H1 (cell line): ENCODE results near the gene UCHL5. TPM values are rescaled to one million over a fixed set of nuclear protein-coding genes. Genes with fewer than 3 reads are reported as not detected.

ENCODE experiments used
- CTCF ChIA-PET: fragments of 300-600 bp; sonication (Branson Sonifier 250); formaldehyde crosslinking; loops from one replicate; lab custom pipeline; 2021; ENCODE audit not compliant: partially characterized antibody; lab: Charles Lee
- POLR2A ChIA-PET: fragments of 300-600 bp; sonication (Branson Sonifier 250); formaldehyde crosslinking; loops from one replicate; lab custom pipeline; 2021; ENCODE audit warnings: inconsistent platforms; ENCODE audit not compliant: partially characterized antibody; lab: Charles Lee
- DNase-seq, 2 experiments: peaks; one replicate each; pipeline versions ENCODE4 v3.0.0 to v3.0.0-alpha.2; 2010 to 2022; ENCODE audit warnings: low spot score in 2 of 2, low read depth in 1 of 2, mixed read lengths in 1 of 2
- FAIRE-seq: peaks from 2 replicates; lab custom pipeline; 2011; peaks lifted over from hg19 to GRCh38; lab: Jason Lieb, UNC
- H2AFZ ChIP-seq: 2 replicates; pipeline ENCODE4 v1.8.1; 2012; ENCODE audit warnings: low read length, inconsistent platforms
- H2AK5ac ChIP-seq: 2 replicates; pipeline ENCODE4 v1.6.1; 2013; ENCODE audit warnings: low read depth, low read length
- H2BK120ac ChIP-seq: replicated peaks from 2 replicates; pipeline ENCODE3; 2013; ENCODE audit warnings: low read depth, low read length, inconsistent platforms
- H2BK12ac ChIP-seq: 2 replicates; pipeline ENCODE4 v1.6.1; 2013; ENCODE audit warnings: low read depth, low read length
- H2BK15ac ChIP-seq: 2 replicates; pipeline ENCODE4 v1.6.1; 2013; ENCODE audit warnings: low read length
- H2BK20ac ChIP-seq: 2 replicates; pipeline ENCODE4 v1.6.1; 2013; ENCODE audit warnings: low read length
- H2BK5ac ChIP-seq: 2 replicates; pipeline ENCODE4 v1.6.1; 2013; ENCODE audit warnings: low read depth, low read length
- H3K14ac ChIP-seq: 2 replicates; pipeline ENCODE4 v1.6.1; 2013; ENCODE audit warnings: inconsistent platforms; ENCODE audit not compliant: insufficient read length
- H3K18ac ChIP-seq: 2 replicates; pipeline ENCODE4 v1.6.1; 2013; ENCODE audit warnings: low read length; ENCODE audit errors: extremely low read depth
- H3K23ac ChIP-seq: 2 replicates; pipeline ENCODE4 v1.6.1; 2013; ENCODE audit warnings: inconsistent platforms; ENCODE audit not compliant: insufficient read length
- H3K23me2 ChIP-seq: 2 replicates; pipeline ENCODE4 v1.6.1; 2013; ENCODE audit warnings: low read depth, low read length
- H3K27ac ChIP-seq: 2 replicates; pipeline ENCODE4 v1.6.1; 2011; ENCODE audit warnings: low read depth, low read length, inconsistent platforms
- H3K27me3 ChIP-seq, 4 experiments: replicated peaks in 1 of 4; 1 replicate in 1 of 4; 2 replicates in 3 of 4; pipeline versions ENCODE4 v1.6.1 to v1.8.1; 2011 to 2013; ENCODE audit warnings: low read length in 3 of 4, mild to moderate bottlenecking in 3 of 4, inconsistent platforms in 2 of 4, mixed read lengths in 2 of 4, moderate library complexity in 1 of 4; ENCODE audit not compliant: control insufficient read depth in 3 of 4, insufficient read depth in 3 of 4; ENCODE audit errors: extremely low read depth in 1 of 4
- H3K36me3 ChIP-seq, 4 experiments: 2 replicates each; pipeline versions ENCODE4 v1.6.1 to v1.8.1; 2011 to 2013; ENCODE audit warnings: mild to moderate bottlenecking in 4 of 4, low read length in 3 of 4, moderate library complexity in 2 of 4, control low read depth in 1 of 4, inconsistent platforms in 1 of 4; ENCODE audit not compliant: insufficient read depth in 4 of 4, control insufficient read depth in 2 of 4
- H3K4ac ChIP-seq: replicated peaks from 2 replicates; pipeline ENCODE3; 2013; ENCODE audit warnings: low read length, low read depth, mixed read lengths, inconsistent platforms; ENCODE audit not compliant: insufficient read length
- H3K4me1 ChIP-seq, 4 experiments: replicated peaks in 1 of 4; 1 replicate in 1 of 4; 2 replicates in 3 of 4; pipeline versions ENCODE4 v1.6.1 to v1.8.1; 2011 to 2013; ENCODE audit warnings: low read length in 3 of 4, inconsistent platforms in 2 of 4, mixed read lengths in 1 of 4; ENCODE audit not compliant: insufficient read depth in 4 of 4, control insufficient read depth in 3 of 4
- H3K4me2 ChIP-seq, 2 experiments: 2 replicates each; pipeline versions ENCODE4 v1.6.1 to v1.8.1; 2011 to 2013; ENCODE audit warnings: low read depth in 2 of 2, low read length in 2 of 2, control low read depth in 1 of 2, inconsistent platforms in 1 of 2, mild to moderate bottlenecking in 1 of 2; ENCODE audit not compliant: insufficient read depth in 1 of 2
- H3K4me3 ChIP-seq, 4 experiments: fragments of 200-600, 300-600 bp in 1 of 4; sonication (generic), shearing (Covaris generic), sonication (Bioruptor Twin) in 1 of 4; 2 replicates each; pipeline versions ENCODE4 v1.5.1 to v1.8.1; 2011 to 2016; ENCODE audit warnings: low read length in 4 of 4, low read depth in 3 of 4, control low read depth in 2 of 4, inconsistent platforms in 2 of 4, mild to moderate bottlenecking in 2 of 4, mixed read lengths in 1 of 4, moderate library complexity in 1 of 4; ENCODE audit not compliant: insufficient read depth in 2 of 4; ENCODE audit errors: extremely low read depth in 1 of 4
- H3K56ac ChIP-seq: replicated peaks from 2 replicates; pipeline ENCODE3; 2013; ENCODE audit warnings: low read depth, mild to moderate bottlenecking, mixed read lengths, low read length, inconsistent platforms; ENCODE audit not compliant: insufficient read length
- H3K79me1 ChIP-seq: 2 replicates; pipeline ENCODE4 v1.6.1; 2013; ENCODE audit warnings: low read depth, low read length, control low read depth
- H3K79me2 ChIP-seq, 2 experiments: 2 replicates each; pipeline versions ENCODE4 v1.6.1 to v1.8.1; 2012 to 2013; ENCODE audit warnings: low read length in 2 of 2, mild to moderate bottlenecking in 2 of 2, inconsistent platforms in 1 of 2; ENCODE audit not compliant: insufficient read depth in 2 of 2, control insufficient read depth in 1 of 2
- H3K9ac ChIP-seq, 4 experiments: replicated peaks in 1 of 4; 1 replicate in 1 of 4; 2 replicates in 3 of 4; pipeline versions ENCODE4 v1.6.1 to v1.8.1; 2011 to 2013; ENCODE audit warnings: low read depth in 3 of 4, low read length in 3 of 4, control low read depth in 2 of 4, mild to moderate bottlenecking in 2 of 4, moderate library complexity in 2 of 4, inconsistent platforms in 1 of 4; ENCODE audit errors: extremely low read depth in 1 of 4
- H3K9me3 ChIP-seq, 2 experiments: 2 replicates each; pipeline versions ENCODE4 v1.6.1 to v1.8.1; 2012 to 2013; ENCODE audit warnings: mild to moderate bottlenecking in 2 of 2, moderate library complexity in 2 of 2, control low read depth in 1 of 2, inconsistent platforms in 1 of 2, low read depth in 1 of 2, low read length in 1 of 2, mixed read lengths in 1 of 2; ENCODE audit not compliant: insufficient read depth in 2 of 2
- H4K20me1 ChIP-seq, 2 experiments: replicated peaks in 1 of 2; 2 replicates each; pipeline versions ENCODE3 to v1.8.1; 2011 to 2013; ENCODE audit warnings: inconsistent platforms in 2 of 2, low read length in 2 of 2, mild to moderate bottlenecking in 1 of 2; ENCODE audit not compliant: insufficient read depth in 2 of 2, control insufficient read depth in 1 of 2
- H4K5ac ChIP-seq: 2 replicates; pipeline ENCODE4 v1.6.1; 2013; ENCODE audit warnings: low read length, low read depth, mixed read lengths, inconsistent platforms; ENCODE audit not compliant: insufficient read length
- H4K8ac ChIP-seq: 2 replicates; pipeline ENCODE4 v1.8.0; 2013; ENCODE audit warnings: mild to moderate bottlenecking, moderate library complexity, low read length, inconsistent platforms; ENCODE audit not compliant: insufficient read depth; ENCODE audit errors: extremely low read depth
- H4K91ac ChIP-seq: replicated peaks from 2 replicates; pipeline ENCODE3; 2013; ENCODE audit warnings: low read length, mixed read lengths, inconsistent platforms; ENCODE audit not compliant: insufficient read length
- POU5F1 ChIP-seq: IDR thresholded peaks from 2 replicates; pipeline ENCODE4 v1.6.1; 2011; ENCODE audit warnings: low read depth, mild to moderate bottlenecking, low read length, moderate library complexity
- RBBP5 ChIP-seq: IDR thresholded peaks from 2 replicates; pipeline ENCODE4 v1.7.1; 2012; ENCODE audit warnings: low read depth, mild to moderate bottlenecking, inconsistent platforms, low read length, moderate library complexity, borderline replicate concordance
- SP2 ChIP-seq: IDR thresholded peaks from 2 replicates; pipeline ENCODE4 v1.6.1; 2012; ENCODE audit warnings: mild to moderate bottlenecking, low read length, inconsistent platforms
- WGBS, 2 experiments: shearing (Covaris generic) in 1 of 2; methylation state at CpG; one replicate each; pipeline versions ENCODE4 v1.1.6 to v1.1.7; 2013 to 2015; ENCODE audit warnings: low lambda C conversion rate in 2 of 2, mixed read lengths in 2 of 2, inconsistent platforms in 1 of 2, low coverage in 1 of 2, missing lambda C conversion rate in 1 of 2; ENCODE audit not compliant: insufficient replicate concordance in 2 of 2, insufficient coverage in 1 of 2, insufficient read length in 1 of 2; ENCODE audit errors: extremely low coverage in 1 of 2, missing lambda C conversion rate in 1 of 2; 5-methylcytosine and 5-hydroxymethylcytosine counted together
- polyA plus RNA-seq, 7 experiments: library from polyadenylated mRNA; depleted of rRNA in 3 of 7; stranded (reverse) in 5 of 7; unstranded in 2 of 7; fragments of >200 nt in 5 of 7; fragments of 200-250 nt in 2 of 7; gene quantifications; 1 replicate in 5 of 7; 2 replicates in 1 of 7; 4 replicates in 1 of 7; pipeline versions ENCODE4 v1.2.1 to v1.2.3, GENCODE V29; 2011 to 2013; ENCODE audit warnings: missing spikeins in 2 of 7, mixed read lengths in 2 of 7
- total RNA-seq: library from RNA; stranded (reverse); fragmentation: NEBNext Ultra II Directional; extraction: Animal tissue kit (Norgen Biotek cat#: 25700); gene quantifications from 2 replicates; pipeline ENCODE4 v1.2.1, GENCODE V29; 2021

UCHL5 gene
- total and polyA plus RNA-seq, 2 of the 8 experiments (the other 6 are each of a cell fraction or from before 2014, with no cell fraction given): 12.0 to 40.0 TPM

DNA sequence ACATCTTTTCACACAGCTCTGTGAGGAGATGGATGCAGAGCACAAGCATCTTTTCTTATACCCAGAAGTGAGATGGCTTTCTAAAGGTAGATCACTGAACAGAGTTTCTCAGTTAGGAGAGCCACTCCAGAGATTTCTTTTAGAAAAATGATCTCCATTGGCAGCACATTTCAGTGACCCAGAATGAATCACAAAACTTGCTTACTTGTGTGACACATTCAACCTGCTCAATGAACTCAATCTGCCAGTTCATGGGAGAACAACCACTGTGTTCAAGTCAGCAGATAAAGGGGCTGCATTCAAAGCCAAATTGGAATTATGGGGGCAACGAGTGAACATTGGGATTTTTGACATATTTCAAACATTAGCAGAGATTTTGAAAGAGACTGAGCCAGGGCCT is 78.3 kb downstream of the UCHL5 start:
- Histone ChIP-seq H4K20me1 (no peaks in the 10 kb centered on the region), H3K56ac (no peak overlapping the region), H3K23ac (no peak overlapping the region), H4K5ac (no peak overlapping the region), H2BK20ac (no peak overlapping the region), H4K8ac (no peak overlapping the region), H3K4me1 (peaks cover 0 to 9% (median 6%) of the 10 kb centered on the region in 4 experiments; a peak in 5 of 7 replicates), H3K9me3 (peaks cover 4 to 12% of the 10 kb centered on the region in 2 experiments; a peak in 2 of 4 replicates), H3K27ac (no peak overlapping the region), H3K18ac (no peak overlapping the region), H3K23me2 (no peaks in the 10 kb centered on the region), H3K36me3 (no peaks in the 10 kb centered on the region; a peak in 1 of 8 replicates), H2BK12ac (no peak overlapping the region), H4K91ac (no peak overlapping the region), H2AK5ac (no peak overlapping the region)
- CTCF ChIA-PET: no interaction called here
- TF ChIP-seq POU5F1: no peak
- TF ChIP-seq RBBP5: no peak
- TF ChIP-seq SP2: no peak
- TF ChIP-seq, all 59 proteins: peak for 0
- Histone ChIP-seq H3K4ac (no peak overlapping the region), H3K79me1 (no peaks in the 10 kb centered on the region), H3K4me3 (no peak overlapping the region), H3K4me2 (no peak overlapping the region), H2BK15ac (no peak overlapping the region), H3K27me3 (no peaks in the 10 kb centered on the region), H3K79me2 (no peaks in the 10 kb centered on the region), H2BK5ac (no peak overlapping the region), H2BK120ac (no peak overlapping the region), H2AFZ (no peak overlapping the region), H3K14ac (no peak overlapping the region), H3K9ac (no peak overlapping the region)
- 93% methylated on average over 1 of the region's 1 CpG; no CpG with 5 or more reads in 1 of the 2 experiments for WGBS, 2 experiments
- POLR2A ChIA-PET: no interaction called here
- FAIRE-seq (no peak), DNase-seq (no peak)
